ENCODE measurements around the gene CACNG7.

CACNG7 gene

GRCh38 chr19:53957448-53958167, 48.5 kb downstream of the CACNG7 start:
- FAIRE-seq = no peak

- no peak for FAIRE-seq
Observed at GRCh38 chr19:53958168-53958571, 49.1 kb downstream of the CACNG7 start.

GRCh38 chr19:53958823-53959757, 50.0 kb downstream of the CACNG7 start:
- no peak for FAIRE-seq

- no peak for FAIRE-seq
Observed at GRCh38 chr19:53960187-53960586, 51.1 kb downstream of the CACNG7 start.

- FAIRE-seq = no peak
Observed at GRCh38 chr19:53960886-53961285, 51.8 kb downstream of the CACNG7 start.

GRCh38 chr19:53961523-53962356, 52.7 kb downstream of the CACNG7 start:
- no peak for FAIRE-seq

- no peak for FAIRE-seq
Observed at GRCh38 chr19:53962887-53963431, 53.9 kb downstream of the CACNG7 start, which contains the start of gene CACNG8. Gene CACNG8 (plus strand): TSS chr19:53962937.

GRCh38 chr19:53965091-53965490, 56.0 kb downstream of the CACNG7 start:
- FAIRE-seq = no peak

GRCh38 chr19:53966931-53967330, 57.9 kb downstream of the CACNG7 start:
- FAIRE-seq = no peak

- no peak for FAIRE-seq
Observed at GRCh38 chr19:53969366-53969765, 60.3 kb downstream of the CACNG7 start.

GRCh38 chr19:53971673-53972072, 62.6 kb downstream of the CACNG7 start:
- no peak for FAIRE-seq

- no peak for FAIRE-seq
Observed at GRCh38 chr19:53977429-53977990, 68.4 kb downstream of the CACNG7 start.

GRCh38 chr19:53977991-53978731, 69.1 kb downstream of the CACNG7 start:
- no peak for FAIRE-seq

- FAIRE-seq = no peak
Observed at GRCh38 chr19:53978975-53979801, 70.1 kb downstream of the CACNG7 start.

- no peak for FAIRE-seq
Observed at GRCh38 chr19:53980539-53981375, 71.7 kb downstream of the CACNG7 start.

GRCh38 chr19:53981376-53981951, 72.4 kb downstream of the CACNG7 start:
- no peak for FAIRE-seq

- FAIRE-seq = no peak
Observed at GRCh38 chr19:53982001-53982451, 72.9 kb downstream of the CACNG7 start.

GRCh38 chr19:53982611-53983010, 73.5 kb downstream of the CACNG7 start:
- no peak for FAIRE-seq
